ENCODE measurements around the gene TNFAIP3.

- TF ChIP-seq POLR2AphosphoS5 (IDR thresholded peaks at IDR 0.05; ENCODE audit: low read depth, low read length) = no peak
- no peak for TF ChIP-seq SIN3A (IDR thresholded peaks at IDR 0.05; ENCODE audit: borderline replicate concordance, insufficient read depth, low read length)
- no peak for TF ChIP-seq REST (IDR thresholded peaks at IDR 0.05; ENCODE audit: insufficient read depth in 1 of 2, low read depth in 2 of 2, low read length in 2 of 2)
- TF ChIP-seq TAF1 (IDR thresholded peaks at IDR 0.05; ENCODE audit: borderline replicate concordance, insufficient read depth, low read length) = no peak
- TF ChIP-seq FOXP2 (optimal IDR thresholded peaks at IDR 0.05; ENCODE audit: borderline replicate concordance, extremely low read depth, extremely low read length, insufficient read depth) = no peak
Measured at GRCh38 chr6:137910424-137910834, 43.4 kb downstream of the TNFAIP3 start.
